HL-60 (cell line): ENCODE data around the gene PSMA5.

Source experiments
- DNase-seq, 2 experiments: peaks; one replicate each; pipeline ENCODE4 v3.0.0-alpha.2; 2010 to 2020; ENCODE audit warnings: low read depth in 1 of 2, low spot score in 1 of 2
- H3K27ac ChIP-seq: fragments of 250-450 bp; sonication (Bioruptor Pico); replicated peaks from 2 replicates; pipeline ENCODE4 v1.5.1; 2020; ENCODE audit warnings: mild to moderate bottlenecking, moderate library complexity
- H3K27me3 ChIP-seq: fragments of 250-450 bp; sonication (Bioruptor Pico); 2 replicates; pipeline ENCODE4 v1.5.1; 2021; ENCODE audit warnings: mild to moderate bottlenecking, moderate library complexity; ENCODE audit not compliant: insufficient read depth, poor library complexity, severe bottlenecking
- H3K4me3 ChIP-seq: replicated peaks from 2 replicates; pipeline ENCODE4 v1.5.1; 2011; ENCODE audit warnings: mild to moderate bottlenecking, control low read depth, low read length; ENCODE audit not compliant: insufficient read depth
- GABPA ChIP-seq: IDR thresholded peaks from 2 replicates; pipeline ENCODE4 v1.6.1; 2012; ENCODE audit warnings: low read depth
- POLR2AphosphoS5 ChIP-seq: IDR thresholded peaks from 2 replicates; pipeline ENCODE4 v1.6.1; 2012; ENCODE audit warnings: low read depth
- SPI1 ChIP-seq: IDR thresholded peaks from 2 replicates; pipeline ENCODE4 v1.6.1; 2012; ENCODE audit warnings: low read depth, mild to moderate bottlenecking, borderline replicate concordance
- TF ChIP-seq, protein P1 (sequence below): IDR thresholded peaks from 2 replicates; pipeline ENCODE4 v1.6.1; 2012; ENCODE audit warnings: low read depth; ENCODE audit not compliant: insufficient replicate concordance
- TF ChIP-seq, protein P2 (sequence below): IDR thresholded peaks from one replicate; pipeline ENCODE4 v1.5.1; 2011; ENCODE audit warnings: low read length, control low read depth, inconsistent platforms; ENCODE audit not compliant: insufficient read depth

Gene PSMA5

DNA sequence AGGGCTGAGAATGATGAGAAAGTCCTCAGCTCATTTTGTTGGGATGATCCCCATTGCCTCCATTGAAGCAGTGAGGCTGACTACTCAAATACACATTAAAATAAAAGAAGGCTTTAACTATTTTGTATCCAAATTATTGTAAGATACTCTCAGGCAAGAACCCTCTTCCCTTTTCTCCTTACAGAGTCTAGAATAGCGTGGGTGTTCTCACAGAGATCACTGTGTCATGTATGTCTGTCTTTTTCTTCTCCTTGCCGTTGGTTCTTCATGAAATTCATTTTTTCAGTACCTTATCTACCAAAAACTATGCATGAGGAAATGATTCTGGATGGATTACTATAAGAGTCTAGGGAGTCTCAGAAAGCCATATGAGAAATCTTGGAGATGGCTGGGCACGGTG is 58.6 kb downstream of the PSMA5 start:
- DNase-seq = no peak
- TF ChIP-seq POLR2AphosphoS5 = no peak
- TF ChIP-seq, protein P1, sequence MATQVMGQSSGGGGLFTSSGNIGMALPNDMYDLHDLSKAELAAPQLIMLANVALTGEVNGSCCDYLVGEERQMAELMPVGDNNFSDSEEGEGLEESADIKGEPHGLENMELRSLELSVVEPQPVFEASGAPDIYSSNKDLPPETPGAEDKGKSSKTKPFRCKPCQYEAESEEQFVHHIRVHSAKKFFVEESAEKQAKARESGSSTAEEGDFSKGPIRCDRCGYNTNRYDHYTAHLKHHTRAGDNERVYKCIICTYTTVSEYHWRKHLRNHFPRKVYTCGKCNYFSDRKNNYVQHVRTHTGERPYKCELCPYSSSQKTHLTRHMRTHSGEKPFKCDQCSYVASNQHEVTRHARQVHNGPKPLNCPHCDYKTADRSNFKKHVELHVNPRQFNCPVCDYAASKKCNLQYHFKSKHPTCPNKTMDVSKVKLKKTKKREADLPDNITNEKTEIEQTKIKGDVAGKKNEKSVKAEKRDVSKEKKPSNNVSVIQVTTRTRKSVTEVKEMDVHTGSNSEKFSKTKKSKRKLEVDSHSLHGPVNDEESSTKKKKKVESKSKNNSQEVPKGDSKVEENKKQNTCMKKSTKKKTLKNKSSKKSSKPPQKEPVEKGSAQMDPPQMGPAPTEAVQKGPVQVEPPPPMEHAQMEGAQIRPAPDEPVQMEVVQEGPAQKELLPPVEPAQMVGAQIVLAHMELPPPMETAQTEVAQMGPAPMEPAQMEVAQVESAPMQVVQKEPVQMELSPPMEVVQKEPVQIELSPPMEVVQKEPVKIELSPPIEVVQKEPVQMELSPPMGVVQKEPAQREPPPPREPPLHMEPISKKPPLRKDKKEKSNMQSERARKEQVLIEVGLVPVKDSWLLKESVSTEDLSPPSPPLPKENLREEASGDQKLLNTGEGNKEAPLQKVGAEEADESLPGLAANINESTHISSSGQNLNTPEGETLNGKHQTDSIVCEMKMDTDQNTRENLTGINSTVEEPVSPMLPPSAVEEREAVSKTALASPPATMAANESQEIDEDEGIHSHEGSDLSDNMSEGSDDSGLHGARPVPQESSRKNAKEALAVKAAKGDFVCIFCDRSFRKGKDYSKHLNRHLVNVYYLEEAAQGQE = no peak
- TF ChIP-seq, protein P2, sequence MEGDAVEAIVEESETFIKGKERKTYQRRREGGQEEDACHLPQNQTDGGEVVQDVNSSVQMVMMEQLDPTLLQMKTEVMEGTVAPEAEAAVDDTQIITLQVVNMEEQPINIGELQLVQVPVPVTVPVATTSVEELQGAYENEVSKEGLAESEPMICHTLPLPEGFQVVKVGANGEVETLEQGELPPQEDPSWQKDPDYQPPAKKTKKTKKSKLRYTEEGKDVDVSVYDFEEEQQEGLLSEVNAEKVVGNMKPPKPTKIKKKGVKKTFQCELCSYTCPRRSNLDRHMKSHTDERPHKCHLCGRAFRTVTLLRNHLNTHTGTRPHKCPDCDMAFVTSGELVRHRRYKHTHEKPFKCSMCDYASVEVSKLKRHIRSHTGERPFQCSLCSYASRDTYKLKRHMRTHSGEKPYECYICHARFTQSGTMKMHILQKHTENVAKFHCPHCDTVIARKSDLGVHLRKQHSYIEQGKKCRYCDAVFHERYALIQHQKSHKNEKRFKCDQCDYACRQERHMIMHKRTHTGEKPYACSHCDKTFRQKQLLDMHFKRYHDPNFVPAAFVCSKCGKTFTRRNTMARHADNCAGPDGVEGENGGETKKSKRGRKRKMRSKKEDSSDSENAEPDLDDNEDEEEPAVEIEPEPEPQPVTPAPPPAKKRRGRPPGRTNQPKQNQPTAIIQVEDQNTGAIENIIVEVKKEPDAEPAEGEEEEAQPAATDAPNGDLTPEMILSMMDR = no peak
- no peak for TF ChIP-seq GABPA
- no peak for TF ChIP-seq SPI1
- peaks cover 5% of the 10 kb centered on the region for H3K27me3 ChIP-seq
- no peak overlapping the region for H3K27ac ChIP-seq
- no peak overlapping the region for H3K4me3 ChIP-seq

DNA sequence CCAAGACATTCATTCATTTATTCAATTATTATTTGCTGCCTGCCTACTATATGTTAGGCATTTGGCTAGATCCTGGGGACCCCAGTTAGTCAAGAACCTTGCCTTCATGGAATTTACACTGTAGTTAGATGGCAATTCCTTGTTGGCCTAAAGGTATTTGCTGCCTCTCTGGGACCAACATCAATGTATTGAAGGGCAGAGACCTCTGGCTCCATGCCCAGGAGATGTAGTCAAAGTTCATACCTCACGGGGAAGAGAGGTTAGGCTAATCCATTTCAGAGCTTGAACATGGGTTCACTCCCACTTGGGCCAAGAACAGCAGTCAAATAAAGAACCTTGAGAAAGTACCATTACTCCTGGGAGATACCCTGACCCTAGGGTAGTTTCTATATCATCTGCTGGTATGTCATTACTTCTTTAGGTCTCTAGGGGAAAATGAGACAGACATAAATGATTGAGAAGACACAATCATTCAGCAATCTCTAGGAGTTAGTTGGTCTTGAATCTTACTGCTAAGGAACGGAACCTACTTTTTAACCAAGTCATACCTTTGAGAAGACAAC is 60.5 kb downstream of the PSMA5 start:
- H3K27me3 ChIP-seq = peaks cover 5% of the 10 kb centered on the region
- no peak overlapping the region for H3K4me3 ChIP-seq
- no peak overlapping the region for H3K27ac ChIP-seq
- DNase-seq = no peak
- TF ChIP-seq, protein P1 = no peak
- TF ChIP-seq GABPA (no peak), SPI1 (no peak), POLR2AphosphoS5 (no peak)
- TF ChIP-seq, protein P2 = no peak

GRCh38 chr1:109361649-109362048 is 64.6 kb downstream of the PSMA5 start:
- no peak overlapping the region for H3K27ac ChIP-seq
- H3K4me3 ChIP-seq = no peak overlapping the region
- no peak for TF ChIP-seq GABPA
- TF ChIP-seq, protein P2 = no peak
- no peak for TF ChIP-seq SPI1
- no peak for TF ChIP-seq POLR2AphosphoS5
- TF ChIP-seq, protein P1 = no peak
- DNase-seq = no peak
- peaks cover 5% of the 10 kb centered on the region for H3K27me3 ChIP-seq
